ENCODE data around the gene TMEM134.
"Not testable (repeated sequence)": the region's sequence is repeated elsewhere in the genome, so short reads cannot be mapped to it uniquely, and the experiment has no call there.

DNA sequence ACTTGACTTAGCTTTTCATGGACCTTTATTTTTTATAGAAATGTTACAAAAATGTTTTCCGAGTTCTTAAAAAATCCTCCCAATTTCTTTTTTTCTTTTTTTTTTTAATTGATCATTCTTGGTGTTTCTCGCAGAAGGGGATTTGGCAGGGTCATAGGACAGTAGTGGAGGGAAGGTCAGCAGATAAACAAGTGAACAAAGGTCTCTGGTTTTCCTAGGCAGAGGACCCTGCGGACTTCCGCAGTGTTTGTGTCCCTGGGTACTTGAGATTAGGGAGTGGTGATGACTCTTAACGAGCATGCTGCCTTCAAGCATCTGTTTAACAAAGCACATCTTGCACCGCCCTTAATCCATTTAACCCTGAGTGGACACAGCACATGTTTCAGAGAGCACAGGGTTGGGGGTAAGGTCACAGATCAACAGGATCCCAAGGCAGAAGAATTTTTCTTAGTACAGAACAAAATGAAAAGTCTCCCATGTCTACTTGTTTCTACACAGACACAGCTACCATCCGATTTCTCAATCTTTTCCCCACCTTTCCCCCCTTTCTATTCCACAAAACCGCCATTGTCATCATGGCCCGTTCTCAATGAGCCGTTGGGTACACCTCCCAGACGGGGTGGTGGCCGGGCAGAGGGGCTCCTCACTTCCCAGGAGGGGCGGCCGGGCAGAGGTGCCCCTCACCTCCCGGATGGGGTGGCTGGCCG is 8.4 kb upstream of the TMEM134 start:
- not testable (repeated sequence) for TF ChIP-seq POLR2A (IDR thresholded peaks at IDR 0.05; ENCODE audit: extremely low read depth, insufficient read length); CTCF (IDR thresholded peaks at IDR 0.05; ENCODE audit: low read depth, low read length); MYC (IDR thresholded peaks at IDR 0.05; ENCODE audit: low read depth, low read length)

Data from NB4 (cell line).